ENCODE results near the gene MTHFSD.
A peak's percentile ranks its signal among the peaks of the same experiment; 100 is the strongest.

Gene MTHFSD

GRCh38 chr16:86546638-86547013 is 8.4 kb downstream of the MTHFSD start:
- DNase-seq: no peak

DNA sequence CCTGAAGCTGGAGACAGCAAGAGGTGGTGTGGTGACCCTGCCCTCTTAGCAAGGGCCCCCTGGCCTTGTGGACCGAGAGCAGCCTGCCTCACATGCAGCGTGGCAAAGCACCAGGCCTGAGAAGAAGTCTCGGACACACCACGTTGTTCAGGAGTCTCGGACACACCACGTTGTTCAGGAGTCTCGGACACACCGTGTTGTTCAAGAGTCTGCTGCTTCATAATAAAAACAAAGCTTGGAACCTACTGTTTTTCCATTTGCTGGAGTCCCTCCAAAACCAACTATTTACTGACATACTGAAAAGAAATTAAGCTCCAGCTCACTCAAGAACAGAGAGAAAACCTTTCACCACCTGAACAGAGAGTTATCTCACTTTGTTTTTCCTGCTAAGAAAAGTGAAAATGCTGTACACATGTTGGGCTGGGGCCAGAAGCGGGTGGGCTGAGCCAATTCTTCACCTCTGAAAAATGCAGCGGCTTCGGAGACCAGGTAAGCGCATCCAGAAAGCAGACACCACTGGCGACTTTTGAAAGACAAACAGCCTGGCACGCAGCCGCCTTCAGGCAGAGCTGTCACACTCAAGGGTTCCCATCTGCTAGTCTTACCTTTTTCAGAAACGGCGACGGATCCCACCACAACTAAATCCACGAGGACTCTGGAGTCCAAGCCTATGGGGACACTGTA is 8.9 kb downstream of the MTHFSD start:
- no peak for DNase-seq

GRCh38 chr16:86545481-86545880 is 9.6 kb downstream of the MTHFSD start:
- no peak for DNase-seq

- DNase-seq: no peak
These were observed 12.0 kb downstream of the MTHFSD start for GRCh38 chr16:86542756-86543750.

GRCh38 chr16:86541560-86541959 is 13.5 kb downstream of the MTHFSD start:
- DNase-seq: no peak

DNA sequence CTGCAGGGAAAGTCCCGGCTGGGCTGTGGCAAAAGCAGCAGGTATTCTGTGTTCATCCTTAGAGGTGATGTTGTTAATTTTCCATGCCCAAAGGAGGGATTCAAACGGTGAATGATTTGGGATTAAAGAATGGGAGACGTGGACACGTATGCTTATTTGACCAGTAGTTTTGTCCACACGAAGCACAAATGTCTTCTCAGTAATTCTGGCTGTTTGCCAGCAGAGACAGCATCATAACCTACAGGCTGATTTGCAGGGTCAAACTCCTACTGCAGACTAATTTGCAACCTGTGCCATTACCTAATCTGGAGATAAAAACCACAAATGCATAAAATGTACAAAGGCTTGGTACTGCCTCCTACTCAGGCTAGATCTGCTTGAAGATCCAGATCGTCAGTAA is 14.1 kb downstream of the MTHFSD start:
- no peak for DNase-seq

DNA sequence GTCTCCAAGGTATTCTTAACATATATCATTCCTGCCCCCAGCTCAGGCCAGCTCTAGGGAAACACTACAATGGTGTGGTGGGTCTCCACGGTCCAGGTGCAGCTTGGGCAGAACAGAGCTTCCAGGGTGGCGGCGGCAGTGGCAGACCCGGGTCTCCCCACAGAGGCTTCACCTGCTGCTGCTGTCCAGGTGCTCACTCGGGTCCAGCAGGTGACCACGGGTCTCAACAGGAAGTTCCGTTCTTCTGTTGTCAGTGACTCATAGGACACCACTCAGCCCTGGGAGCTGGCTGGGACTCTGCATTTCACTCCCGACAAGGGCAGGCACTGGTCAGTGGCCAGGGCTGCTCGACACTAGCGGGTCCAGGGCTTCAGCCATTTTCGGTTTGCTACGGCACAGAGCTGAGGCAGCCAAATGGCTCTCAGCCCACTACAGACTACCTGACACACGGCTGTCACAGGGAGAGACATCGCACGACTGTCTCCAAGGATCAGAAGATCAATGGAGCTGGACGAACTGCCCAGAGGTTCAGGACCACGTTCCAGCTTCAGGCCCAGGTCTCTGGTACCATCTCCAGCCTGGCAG is 16.7 kb downstream of the MTHFSD start:
- DNase-seq: no peak

GRCh38 chr16:86537486-86537885 is 17.5 kb downstream of the MTHFSD start:
- DNase-seq: no peak

DNA sequence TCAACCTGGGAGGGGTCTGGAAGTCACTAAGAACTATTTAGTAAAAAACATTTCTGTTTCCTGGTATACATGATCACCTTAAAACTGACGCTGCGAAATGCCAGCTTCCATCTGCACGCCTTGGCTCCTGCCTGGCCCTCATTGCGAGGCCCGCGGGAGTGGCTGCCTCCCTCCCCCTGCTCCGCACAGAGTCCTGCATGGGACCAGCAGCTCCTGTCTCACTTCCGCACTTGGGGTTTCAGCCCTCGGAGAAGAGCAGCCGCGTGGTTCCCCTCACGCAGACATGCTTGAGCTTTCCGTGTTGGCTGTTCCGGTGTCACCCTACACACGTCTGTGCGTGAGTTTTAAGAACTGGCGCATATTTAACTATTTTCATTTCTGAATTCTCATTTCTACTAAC is 18.4 kb downstream of the MTHFSD start:
- no peak for DNase-seq

- no peak for DNase-seq
These were observed 20.0 kb downstream of the MTHFSD start for GRCh38 chr16:86534779-86535615.

DNA sequence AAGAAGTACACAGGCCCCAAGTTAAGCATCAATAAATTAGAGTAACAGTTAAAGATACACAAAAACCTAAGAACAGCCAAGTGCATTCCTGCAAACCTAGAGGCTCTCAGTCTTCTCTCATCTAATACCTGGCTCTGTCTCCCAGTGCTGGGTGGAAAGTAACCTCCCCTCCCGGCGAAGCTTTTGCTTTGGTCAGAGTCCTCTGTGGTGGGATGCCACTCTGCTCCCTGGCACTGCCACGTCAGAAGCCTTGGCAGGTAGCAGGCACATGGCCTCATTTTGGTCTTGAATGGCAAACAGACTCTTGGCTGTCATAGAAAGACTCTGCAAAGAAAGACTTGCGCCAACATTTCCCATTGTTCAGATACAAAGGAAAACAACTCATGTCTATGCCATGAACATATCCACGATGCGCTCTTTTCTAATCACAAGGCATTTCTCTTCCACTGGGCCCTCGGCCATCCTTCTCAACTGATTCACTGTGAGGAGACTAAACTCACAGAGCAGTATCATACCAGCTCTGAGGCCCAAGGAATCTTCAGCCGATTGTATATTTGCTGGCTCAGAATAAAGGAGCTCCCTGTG is 21.2 kb downstream of the MTHFSD start:
- DNase-seq: no peak

DNA sequence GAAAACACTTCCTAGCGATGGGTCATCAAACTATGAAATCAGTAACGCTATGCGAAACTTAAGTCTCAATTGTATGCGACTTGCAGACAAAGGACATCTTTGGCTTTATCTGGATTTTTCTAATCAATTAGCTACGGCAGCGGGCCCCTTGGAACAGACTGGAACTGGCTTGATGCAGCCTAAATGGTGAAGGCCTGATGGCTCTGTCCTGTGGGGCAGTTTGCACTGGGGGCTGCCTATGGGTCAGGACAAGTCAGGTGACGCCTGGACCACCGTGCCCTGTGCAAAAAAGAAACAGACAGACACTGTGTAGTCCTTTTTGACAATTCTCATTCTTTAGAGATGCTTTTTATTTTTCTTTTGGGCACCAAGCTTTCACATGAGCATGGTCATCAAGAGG is 22.0 kb downstream of the MTHFSD start:
- DNase-seq: no peak

- DNase-seq: no peak
These were observed 22.6 kb downstream of the MTHFSD start for GRCh38 chr16:86532526-86532815.

- no peak for DNase-seq
These were observed 23.2 kb downstream of the MTHFSD start for GRCh38 chr16:86531641-86532525.

DNA sequence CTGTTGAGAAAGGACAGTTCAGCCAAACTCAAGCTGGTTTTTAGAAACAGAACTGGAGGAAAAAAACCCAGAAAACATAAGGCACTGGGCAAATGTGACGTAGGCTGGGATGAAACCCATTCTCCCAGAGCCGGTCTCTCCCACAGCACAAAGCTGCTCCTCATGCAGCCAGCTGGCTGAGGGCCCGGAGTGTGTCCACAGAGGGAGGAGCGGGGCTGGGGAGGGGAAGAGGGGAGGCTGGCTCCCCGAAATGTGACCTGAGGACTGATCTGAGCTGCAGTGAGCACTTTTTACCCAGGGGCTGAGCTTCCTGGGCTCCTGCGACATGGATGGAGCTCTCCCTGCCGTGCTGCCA is 23.9 kb downstream of the MTHFSD start:
- no peak for DNase-seq

DNA sequence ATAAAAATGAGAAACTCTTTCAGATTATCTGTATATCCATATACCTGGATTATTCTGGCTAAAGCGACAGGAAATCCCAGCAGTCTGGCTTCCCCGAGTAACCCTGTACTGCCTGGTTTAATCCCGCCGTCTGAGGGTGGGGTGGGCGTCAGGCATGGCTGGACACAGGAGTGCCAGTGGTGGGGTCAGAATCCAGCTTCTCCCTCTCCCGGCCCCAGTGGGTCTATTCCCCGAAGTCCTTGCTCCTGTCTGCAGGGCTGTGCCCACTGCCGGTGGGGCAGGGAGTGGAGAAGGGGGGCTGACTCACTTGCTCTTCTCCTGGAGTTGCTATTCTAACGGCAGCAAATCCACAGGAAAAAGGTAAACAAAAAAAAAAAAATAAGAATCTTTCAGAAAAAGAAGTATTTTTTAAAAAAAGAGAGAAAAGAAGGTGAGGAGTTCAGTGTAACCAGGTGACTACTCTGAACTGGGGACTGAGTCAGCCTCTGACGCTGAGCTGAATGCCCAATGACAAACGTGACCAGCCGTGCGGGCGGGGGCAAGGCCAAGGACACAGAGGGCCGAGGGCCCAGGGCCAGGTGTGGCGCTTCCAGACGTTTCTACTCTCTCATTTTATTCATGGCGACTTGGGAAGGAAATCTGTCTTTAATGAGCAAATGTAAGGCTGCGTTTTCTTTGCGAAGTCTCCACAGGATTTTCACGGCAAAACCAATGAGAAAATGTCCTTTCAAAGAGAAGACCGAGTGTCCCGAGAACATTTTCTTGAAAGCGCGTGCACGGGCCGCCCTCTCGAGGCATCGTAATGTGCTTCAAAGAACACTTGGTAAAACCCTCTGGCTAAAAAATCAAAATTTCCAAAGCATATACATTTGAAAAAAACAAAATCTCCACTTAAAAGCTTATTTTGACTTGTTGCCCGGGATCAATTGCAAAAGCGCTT is 24.5 kb downstream of the MTHFSD start:
- no peak for DNase-seq

DNA sequence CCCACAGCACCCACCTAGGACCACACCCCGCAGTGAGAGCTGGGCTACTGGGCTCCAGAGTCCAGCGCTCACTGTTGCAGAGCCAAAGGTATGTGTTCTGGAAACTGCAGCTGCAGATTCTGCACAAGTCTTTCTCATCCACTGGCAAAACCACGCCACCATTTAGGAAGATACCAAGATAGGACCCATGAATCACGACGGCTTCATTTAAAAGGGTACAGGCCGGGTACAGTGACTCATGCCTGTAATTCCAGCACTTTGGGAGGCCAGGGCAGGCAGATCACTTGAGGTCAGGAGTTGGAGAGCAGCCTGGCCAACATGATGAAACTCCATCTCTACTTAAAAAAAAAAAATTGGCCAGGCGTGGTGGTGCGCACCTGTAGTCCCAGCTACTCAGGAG is 25.9 kb downstream of the MTHFSD start:
- peak; percentile 37 for DNase-seq

DNA sequence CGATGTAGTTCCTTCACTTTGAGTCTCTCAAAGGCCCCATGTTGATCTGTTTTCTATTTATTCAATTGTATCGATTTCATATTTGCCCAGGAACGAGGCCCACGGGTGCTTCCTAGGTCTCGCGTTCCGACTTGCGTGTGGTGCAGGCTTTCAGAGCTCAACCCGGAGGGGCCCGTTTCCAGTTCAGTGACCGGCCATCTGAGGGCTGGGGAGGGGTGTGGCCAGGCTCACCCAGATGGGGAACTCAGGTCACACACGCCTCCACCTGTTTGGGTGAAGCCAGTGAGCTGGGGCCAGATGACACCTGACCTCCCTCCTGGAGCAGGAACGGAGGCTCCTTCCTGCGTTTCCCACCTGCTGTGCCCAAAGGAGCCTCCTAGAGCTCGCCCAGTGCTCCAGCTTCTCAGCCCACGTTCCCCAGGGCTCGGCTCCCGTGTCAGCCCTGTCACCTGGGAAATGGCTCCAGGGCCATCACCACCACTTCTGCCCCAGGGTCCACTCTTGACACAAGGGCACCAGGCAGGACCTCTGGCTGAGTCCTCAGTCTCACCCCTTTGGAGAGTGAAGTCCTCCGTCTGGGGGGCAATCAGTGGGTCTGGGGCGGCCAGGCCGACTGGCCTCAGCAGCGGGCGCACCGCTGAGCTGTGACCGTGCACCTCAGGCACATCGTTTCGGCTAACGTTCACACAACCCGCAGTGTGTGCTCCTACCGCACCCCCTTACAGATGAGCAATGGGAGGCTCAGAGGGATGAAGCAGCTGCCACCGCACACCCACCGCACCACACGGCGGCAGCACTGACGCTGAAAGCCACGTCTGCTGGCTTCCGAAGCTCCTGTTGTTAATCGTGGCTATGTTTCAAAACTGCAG is 26.7 kb downstream of the MTHFSD start:
- no peak for DNase-seq

GRCh38 chr16:86527366-86527765 is 27.7 kb downstream of the MTHFSD start:
- DNase-seq: no peak

DNA sequence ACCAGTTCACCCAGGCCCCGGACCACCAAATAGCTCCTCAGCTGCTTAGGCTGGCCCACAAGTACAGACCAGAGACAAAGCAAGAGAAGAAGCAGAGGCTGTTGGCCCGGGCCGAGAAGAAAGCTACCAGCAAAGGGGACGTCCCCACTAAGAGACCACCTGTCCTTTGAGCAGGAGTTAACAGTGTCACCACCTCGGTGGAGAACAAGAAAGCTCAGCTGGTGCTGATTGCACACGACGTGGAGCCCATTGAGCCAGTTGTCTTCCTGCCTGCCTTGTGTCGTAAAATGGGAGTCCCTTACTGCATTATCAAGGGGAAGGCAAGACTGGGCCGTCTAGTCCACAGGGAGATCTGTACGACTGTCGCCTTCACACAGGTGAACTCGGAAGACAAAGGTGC is 29.3 kb downstream of the MTHFSD start:
- DNase-seq: no peak

All from NCI-H226 (cell line).